ENCODE data around the gene RADIL.

DNA sequence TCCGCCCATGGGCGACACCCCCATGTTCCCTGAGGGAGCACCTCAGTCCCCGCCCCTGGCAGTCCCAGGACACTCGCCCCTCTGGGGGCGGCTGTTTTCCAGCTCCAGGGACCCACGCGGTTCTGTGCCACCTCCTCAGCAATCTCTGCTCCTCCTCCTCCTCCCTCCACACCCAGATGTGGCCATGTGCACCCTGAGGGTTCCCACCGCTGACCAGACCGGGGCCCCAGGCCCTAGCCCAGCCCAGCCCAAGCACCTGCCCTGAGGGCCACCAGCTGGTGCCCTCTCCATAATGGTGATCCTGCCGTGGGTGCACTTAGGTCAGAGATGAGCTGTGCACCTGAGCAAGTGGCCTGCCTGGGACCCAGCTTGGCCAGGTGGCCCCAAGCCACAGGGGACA is 83.0 kb downstream of the RADIL start:
- TF ChIP-seq, protein P1, sequence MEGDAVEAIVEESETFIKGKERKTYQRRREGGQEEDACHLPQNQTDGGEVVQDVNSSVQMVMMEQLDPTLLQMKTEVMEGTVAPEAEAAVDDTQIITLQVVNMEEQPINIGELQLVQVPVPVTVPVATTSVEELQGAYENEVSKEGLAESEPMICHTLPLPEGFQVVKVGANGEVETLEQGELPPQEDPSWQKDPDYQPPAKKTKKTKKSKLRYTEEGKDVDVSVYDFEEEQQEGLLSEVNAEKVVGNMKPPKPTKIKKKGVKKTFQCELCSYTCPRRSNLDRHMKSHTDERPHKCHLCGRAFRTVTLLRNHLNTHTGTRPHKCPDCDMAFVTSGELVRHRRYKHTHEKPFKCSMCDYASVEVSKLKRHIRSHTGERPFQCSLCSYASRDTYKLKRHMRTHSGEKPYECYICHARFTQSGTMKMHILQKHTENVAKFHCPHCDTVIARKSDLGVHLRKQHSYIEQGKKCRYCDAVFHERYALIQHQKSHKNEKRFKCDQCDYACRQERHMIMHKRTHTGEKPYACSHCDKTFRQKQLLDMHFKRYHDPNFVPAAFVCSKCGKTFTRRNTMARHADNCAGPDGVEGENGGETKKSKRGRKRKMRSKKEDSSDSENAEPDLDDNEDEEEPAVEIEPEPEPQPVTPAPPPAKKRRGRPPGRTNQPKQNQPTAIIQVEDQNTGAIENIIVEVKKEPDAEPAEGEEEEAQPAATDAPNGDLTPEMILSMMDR (IDR thresholded peaks at IDR 0.05) = no peak
- TF ChIP-seq POLR2A (IDR thresholded peaks at IDR 0.05) (no peak), EP300 (IDR thresholded peaks at IDR 0.05) (no peak)

Measured in upper lobe of left lung (tissue), 4 donors.